ENCODE measurements around the gene TICAM2. TPM values are rescaled to one million over a fixed set of nuclear protein-coding genes. Genes with fewer than 3 reads are reported as not detected.

Gene TICAM2
- total RNA-seq: 2.4 TPM

GRCh38 chr5:115601701-115602590 lies at the start of gene TICAM2:
TICAM2 (minus strand) TSS chr5:115602479; CDS start chr5:115581256, 21,223 bp downstream.

DNA sequence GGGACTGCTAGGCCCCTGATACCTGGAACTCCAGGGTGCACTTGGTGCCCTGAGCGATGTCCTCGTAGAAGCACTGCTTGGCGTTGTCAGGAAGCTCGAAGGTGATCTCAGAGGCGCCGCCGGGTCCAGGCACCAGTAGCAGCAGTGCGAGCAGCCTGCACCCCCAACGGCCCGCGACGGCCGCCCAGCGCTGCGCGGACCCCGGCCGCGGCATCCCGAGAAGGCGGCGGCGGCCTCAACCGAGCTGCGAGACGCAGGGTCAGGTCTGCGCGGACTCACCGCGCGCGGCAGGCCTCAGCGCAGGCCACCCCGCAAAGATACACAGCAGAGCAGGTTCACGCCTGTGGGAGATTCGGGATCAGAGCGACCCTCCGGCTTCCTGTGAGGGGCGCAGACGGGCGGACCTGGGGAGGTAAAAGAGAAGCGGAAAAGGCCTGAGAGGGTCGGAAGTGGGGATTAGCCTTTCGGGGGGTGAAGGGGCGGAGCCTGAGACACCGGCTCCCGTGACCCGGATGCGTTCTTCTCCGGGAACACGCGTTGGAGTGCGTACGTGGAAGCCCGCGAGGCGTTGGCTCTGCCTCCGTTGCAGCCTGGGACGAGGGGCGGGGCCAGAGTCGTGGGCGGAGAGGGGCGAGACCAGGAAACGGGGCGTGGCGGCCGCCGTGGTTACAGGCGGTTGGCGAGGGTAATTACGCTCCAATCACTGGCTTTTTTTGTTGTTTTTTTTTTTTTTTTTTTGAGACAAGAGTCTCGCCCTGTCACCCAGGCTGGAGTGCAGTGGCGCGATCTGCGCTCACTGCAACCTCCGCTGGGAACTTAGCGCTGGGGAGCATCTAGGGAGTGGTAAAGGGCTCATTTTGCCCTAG lies 23.5 kb upstream of the TICAM2 start, which contains the start of gene TMED7:
TMED7 (minus strand) TSS at position 458 of the 866 bp plus-strand sequence; CDS start at position 214, 244 bp downstream.

GRCh38 chr5:115544436-115545350 lies 57.6 kb downstream of the TICAM2 start, which contains the start of gene FEM1C:
FEM1C (minus strand) TSS chr5:115544775; CDS start chr5:115543493, 1,282 bp downstream.

Other genes with a start within 250 kb of the TICAM2 start
- 53.1 TPM for gene FEM1C, start 57.7 kb downstream of the TICAM2 start, total RNA-seq
- 114 TPM for gene TMED7, start 23.6 kb upstream of the TICAM2 start, total RNA-seq
- gene CDO1, start 214.2 kb upstream of the TICAM2 start, total RNA-seq: 64.5 TPM
- 85.8 TPM for gene ATG12, start 239.1 kb upstream of the TICAM2 start, total RNA-seq
- 64.7 TPM for gene AP3S1, start 239.5 kb upstream of the TICAM2 start, total RNA-seq

Data from camera-type eye (tissue), 1 donor.